Calu3 (cell line): ENCODE measurements around the gene SYT17. TPM values are rescaled to one million over a fixed set of nuclear protein-coding genes. Genes with fewer than 3 reads are reported as not detected.
"Not testable (repeated sequence)": the region's sequence is repeated elsewhere in the genome, so short reads cannot be mapped to it uniquely, and the experiment has no call there.

Source experiments
- BruUV-seq: library from RNA; stranded (reverse); fragments of 400-500 nt; replicated peaks from 2 replicates; lab custom pipeline; 2021; lab: Mats Ljungman, UMichigan
- CTCF ChIA-PET: fragments of 300-600 bp; sonication (Branson Sonifier 250); formaldehyde crosslinking; loops from one replicate; lab custom pipeline; 2022; ENCODE audit warnings: antibody characterized with exemption; lab: Charles Lee
- DNase-seq: peaks from one replicate; pipeline ENCODE4 v3.0.0; 2022
- H3K27ac Mint-ChIP-seq: one replicate; pipeline ENCODE4 v1.8.0; 2022; ENCODE audit warnings: mixed read lengths; ENCODE audit not compliant: unreplicated experiment
- H3K27me3 Mint-ChIP-seq: one replicate; pipeline ENCODE4 v1.8.0; 2022; ENCODE audit warnings: mixed read lengths; ENCODE audit not compliant: unreplicated experiment
- H3K36me3 Mint-ChIP-seq: one replicate; pipeline ENCODE4 v1.8.0; 2022; ENCODE audit warnings: mild to moderate bottlenecking, moderate library complexity, mixed read lengths; ENCODE audit not compliant: insufficient read depth, unreplicated experiment
- H3K4me1 Mint-ChIP-seq: one replicate; pipeline ENCODE4 v1.8.0; 2022; ENCODE audit warnings: mild to moderate bottlenecking, low read depth, mixed read lengths; ENCODE audit not compliant: unreplicated experiment
- H3K4me3 Mint-ChIP-seq: one replicate; pipeline ENCODE4 v1.8.0; 2022; ENCODE audit warnings: mild to moderate bottlenecking, low read depth, moderate library complexity, mixed read lengths; ENCODE audit not compliant: unreplicated experiment
- H3K9me3 Mint-ChIP-seq: one replicate; pipeline ENCODE4 v1.8.0; 2022; ENCODE audit warnings: low read depth, mixed read lengths; ENCODE audit not compliant: unreplicated experiment
- CTCF ChIP-seq: fragments of 200-600 bp; IDR thresholded peaks from one replicate; pipeline ENCODE4 v1.8.0; 2022; ENCODE audit warnings: antibody characterized with exemption; ENCODE audit not compliant: unreplicated experiment
- intact Hi-C: fragments of 100-400 bp; cut with micrococcal nuclease; formaldehyde crosslinking; loops from one replicate; pipeline ENCODE4 v1.10.0; 2022; ENCODE audit not compliant: unreplicated experiment
- total RNA-seq: library from RNA; stranded (reverse); gene quantifications from 2 replicates; pipeline ENCODE4 v1.2.3, GENCODE V29; 2022

SYT17 gene
- total RNA-seq, 1 experiment from 2014 or later: 10.6 TPM

- Mint-ChIP-seq H3K27ac (no peak overlapping the region), H3K4me1 (peaks cover 19% of the 10 kb centered on the region), H3K9me3 (no peaks in the 10 kb centered on the region), H3K27me3 (no peaks in the 10 kb centered on the region), H3K36me3 (peaks cover 11% of the 10 kb centered on the region), H3K4me3 (no peak overlapping the region)
- no peak for DNase-seq
- no TSS peak for BruUV-seq
- no peak for TF ChIP-seq CTCF
- intact Hi-C loops: loop anchor here (5.0 kb wide), 1 partner anchor 192 kb away; no protein-coding TSS in a partner anchor
- CTCF ChIA-PET: interaction anchor here (0.7 to 1.2 kb wide), 4 partner anchors 10 to 87 kb away, joined by 3 read pairs; no protein-coding TSS in a partner anchor
These were observed 16.9 kb downstream of the SYT17 start for GRCh38 chr16:19184823-19185509.

- H3K27me3 Mint-ChIP-seq: no peaks in the 10 kb centered on the region
- intact Hi-C loops: no loop called here
- no peak for DNase-seq
- CTCF ChIA-PET: interaction anchor here (0.7 kb wide), 1 partner anchor 46 kb away, joined by 3 read pairs; no protein-coding TSS in a partner anchor
- BruUV-seq: no TSS peak
- peaks cover 13% of the 10 kb centered on the region for H3K36me3 Mint-ChIP-seq
- no peak overlapping the region for H3K4me3 Mint-ChIP-seq
- peaks cover 23% of the 10 kb centered on the region for H3K4me1 Mint-ChIP-seq
- no peaks in the 10 kb centered on the region for H3K9me3 Mint-ChIP-seq
- no peak for TF ChIP-seq CTCF
- no peak overlapping the region for H3K27ac Mint-ChIP-seq
These were observed 17.4 kb downstream of the SYT17 start for GRCh38 chr16:19185510-19185851.

GRCh38 chr16:19186408-19186807 lies 18.4 kb downstream of the SYT17 start:
- no peak overlapping the region for H3K27ac Mint-ChIP-seq

GRCh38 chr16:19187961-19188360 lies 19.9 kb downstream of the SYT17 start:
- H3K9me3 Mint-ChIP-seq, DNase-seq, BruUV-seq, intact Hi-C loops, H3K27me3 Mint-ChIP-seq, CTCF ChIA-PET, H3K4me3 Mint-ChIP-seq, H3K27ac Mint-ChIP-seq: not testable (repeated sequence)
- peaks cover 25% of the 10 kb centered on the region for H3K4me1 Mint-ChIP-seq
- peaks cover 12% of the 10 kb centered on the region for H3K36me3 Mint-ChIP-seq

More at GRCh38 chr16:19186408-19186807, 18.4 kb downstream of the SYT17 start:
- H3K9me3 Mint-ChIP-seq: no peaks in the 10 kb centered on the region
- BruUV-seq: no TSS peak
- no peak for TF ChIP-seq CTCF
- no peak for DNase-seq
- no peak overlapping the region for H3K4me3 Mint-ChIP-seq
- peaks cover 16% of the 10 kb centered on the region for H3K36me3 Mint-ChIP-seq
- CTCF ChIA-PET: no interaction called here
- no peaks in the 10 kb centered on the region for H3K27me3 Mint-ChIP-seq
- intact Hi-C loops: no loop called here
- peaks cover 28% of the 10 kb centered on the region for H3K4me1 Mint-ChIP-seq

GRCh38 chr16:19188406-19188805 lies 20.4 kb downstream of the SYT17 start:
- Mint-ChIP-seq H3K4me3 (no peak overlapping the region), H3K27me3 (no peaks in the 10 kb centered on the region), H3K4me1 (peaks cover 20% of the 10 kb centered on the region), H3K27ac (no peak overlapping the region), H3K36me3 (peaks cover 12% of the 10 kb centered on the region), H3K9me3 (no peaks in the 10 kb centered on the region)
- CTCF ChIA-PET: interaction anchor here (0.6 kb wide), 2 partner anchors 415 to 1451 kb away, joined by 3 read pairs; no protein-coding TSS in a partner anchor
- BruUV-seq: no TSS peak
- no peak for DNase-seq
- intact Hi-C loops: no loop called here
- no peak for TF ChIP-seq CTCF
